Brain microvascular endothelial cell (primary cell): Measurements from ENCODE around the gene FBXL17.

Experiments used
- DNase-seq: peaks from one replicate; pipeline ENCODE4 v3.0.0-alpha.2; 2020
- H3K27ac ChIP-seq: fragments of 250-450 bp; sonication (Bioruptor Pico); 2 replicates; pipeline ENCODE4 v1.5.1; 2020; ENCODE audit warnings: mild to moderate bottlenecking, moderate library complexity
- H3K27me3 ChIP-seq: fragments of 250-450 bp; sonication (Bioruptor Pico); replicated peaks from 2 replicates; pipeline ENCODE4 v1.5.1; 2020; ENCODE audit warnings: mild to moderate bottlenecking
- H3K36me3 ChIP-seq: fragments of 250-450 bp; sonication (Bioruptor Pico); replicated peaks from 2 replicates; pipeline ENCODE4 v1.5.1; 2020; ENCODE audit warnings: mild to moderate bottlenecking
- H3K4me3 ChIP-seq: 2 replicates; pipeline ENCODE4 v1.5.1; 2011; ENCODE audit warnings: low read depth, mild to moderate bottlenecking, control low read depth, low read length, moderate library complexity
- in situ Hi-C: cut with HindIII; loops from 2 replicates; pipeline ENCODE4 v1.10.0; 2017; ENCODE audit warnings: low sequenced_read_pairs, low pct_ligation_motif_present
- TF ChIP-seq, protein P1 (sequence below): IDR thresholded peaks from 2 replicates; pipeline ENCODE4 v1.5.1; 2011; ENCODE audit warnings: low read depth, mild to moderate bottlenecking, moderate library complexity, low read length, control low read depth, inconsistent platforms; ENCODE audit errors: missing control alignments

FBXL17 gene

DNA sequence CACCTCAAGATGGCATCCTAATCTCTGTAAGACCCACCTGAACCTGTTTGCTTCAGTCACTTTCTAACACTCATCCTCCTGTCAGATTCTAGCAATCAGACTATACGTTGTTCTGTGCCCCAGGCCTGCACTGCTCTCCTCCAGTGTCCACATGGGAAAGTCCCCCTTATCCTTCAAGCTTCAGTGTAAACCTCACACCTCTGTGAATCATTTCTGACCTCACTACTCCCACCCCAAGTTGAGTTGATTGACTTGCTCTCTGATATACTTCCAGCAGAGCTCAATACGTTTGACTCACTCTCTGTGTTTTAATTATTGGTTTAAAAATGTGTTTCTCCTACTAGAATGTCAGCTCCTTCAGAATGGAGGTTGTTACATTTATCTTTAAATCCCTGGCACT lies 240.2 kb downstream of the FBXL17 start:
- no peak overlapping the region for H3K4me3 ChIP-seq
- H3K27me3 ChIP-seq = no peaks in the 10 kb centered on the region
- TF ChIP-seq, protein P1, sequence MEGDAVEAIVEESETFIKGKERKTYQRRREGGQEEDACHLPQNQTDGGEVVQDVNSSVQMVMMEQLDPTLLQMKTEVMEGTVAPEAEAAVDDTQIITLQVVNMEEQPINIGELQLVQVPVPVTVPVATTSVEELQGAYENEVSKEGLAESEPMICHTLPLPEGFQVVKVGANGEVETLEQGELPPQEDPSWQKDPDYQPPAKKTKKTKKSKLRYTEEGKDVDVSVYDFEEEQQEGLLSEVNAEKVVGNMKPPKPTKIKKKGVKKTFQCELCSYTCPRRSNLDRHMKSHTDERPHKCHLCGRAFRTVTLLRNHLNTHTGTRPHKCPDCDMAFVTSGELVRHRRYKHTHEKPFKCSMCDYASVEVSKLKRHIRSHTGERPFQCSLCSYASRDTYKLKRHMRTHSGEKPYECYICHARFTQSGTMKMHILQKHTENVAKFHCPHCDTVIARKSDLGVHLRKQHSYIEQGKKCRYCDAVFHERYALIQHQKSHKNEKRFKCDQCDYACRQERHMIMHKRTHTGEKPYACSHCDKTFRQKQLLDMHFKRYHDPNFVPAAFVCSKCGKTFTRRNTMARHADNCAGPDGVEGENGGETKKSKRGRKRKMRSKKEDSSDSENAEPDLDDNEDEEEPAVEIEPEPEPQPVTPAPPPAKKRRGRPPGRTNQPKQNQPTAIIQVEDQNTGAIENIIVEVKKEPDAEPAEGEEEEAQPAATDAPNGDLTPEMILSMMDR = no peak
- H3K27ac ChIP-seq = no peak overlapping the region
- H3K36me3 ChIP-seq = no peaks in the 10 kb centered on the region
- peak; percentile 22 for DNase-seq
- in situ Hi-C loops = no loop called here

GRCh38 chr5:108136493-108136892 lies 245.4 kb downstream of the FBXL17 start:
- no peak for DNase-seq
- TF ChIP-seq, protein P1 = no peak
- no peaks in the 10 kb centered on the region for H3K36me3 ChIP-seq
- no peak overlapping the region for H3K27ac ChIP-seq
- in situ Hi-C loops = no loop called here
- no peak overlapping the region for H3K4me3 ChIP-seq
- no peaks in the 10 kb centered on the region for H3K27me3 ChIP-seq

- Histone ChIP-seq H3K36me3 (no peaks in the 10 kb centered on the region), H3K27me3 (no peaks in the 10 kb centered on the region), H3K27ac (no peak overlapping the region), H3K4me3 (no peak overlapping the region)
- no peak for DNase-seq
- TF ChIP-seq, protein P1 = no peak
- in situ Hi-C loops = no loop called here
Measured at GRCh38 chr5:108129129-108129528, 252.8 kb downstream of the FBXL17 start.

DNA sequence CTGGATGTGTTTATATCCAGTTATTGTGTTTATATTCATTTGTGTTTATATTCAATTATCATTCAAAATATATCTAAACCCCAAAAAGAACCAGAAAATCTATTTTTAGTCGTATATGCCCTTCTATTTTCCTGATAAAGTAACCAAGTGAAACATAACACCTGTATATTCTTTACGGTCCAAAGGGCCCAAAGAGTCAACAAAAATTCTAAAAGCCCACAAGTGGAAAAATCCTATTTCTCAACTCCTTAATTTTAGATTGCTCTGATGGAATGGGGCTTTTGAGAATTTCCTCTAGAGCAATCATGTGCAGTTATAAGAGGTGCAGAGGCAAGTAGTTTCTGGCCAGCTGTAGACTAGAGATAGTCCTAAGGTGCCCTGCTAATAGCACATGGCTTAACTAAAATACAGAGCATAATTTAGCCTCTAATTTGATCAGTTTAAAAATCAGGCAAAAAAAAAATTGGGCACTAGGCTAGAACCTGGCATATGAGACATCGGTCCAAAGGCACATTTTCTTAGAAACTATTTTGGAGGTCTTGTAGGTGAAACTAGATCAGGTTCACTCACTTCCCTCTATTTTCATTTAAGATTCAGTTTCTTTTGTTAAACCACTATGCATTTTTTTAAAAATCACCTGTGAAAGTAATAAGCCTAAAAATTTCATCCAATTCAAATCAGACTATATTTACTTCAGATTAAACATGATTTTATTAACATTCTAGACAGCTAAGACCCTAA lies 256.0 kb downstream of the FBXL17 start:
- H3K27me3 ChIP-seq = no peaks in the 10 kb centered on the region
- no peak for DNase-seq
- no peak overlapping the region for H3K27ac ChIP-seq
- TF ChIP-seq, protein P1 = no peak
- no peak overlapping the region for H3K4me3 ChIP-seq
- in situ Hi-C loops = no loop called here
- no peaks in the 10 kb centered on the region for H3K36me3 ChIP-seq

DNA sequence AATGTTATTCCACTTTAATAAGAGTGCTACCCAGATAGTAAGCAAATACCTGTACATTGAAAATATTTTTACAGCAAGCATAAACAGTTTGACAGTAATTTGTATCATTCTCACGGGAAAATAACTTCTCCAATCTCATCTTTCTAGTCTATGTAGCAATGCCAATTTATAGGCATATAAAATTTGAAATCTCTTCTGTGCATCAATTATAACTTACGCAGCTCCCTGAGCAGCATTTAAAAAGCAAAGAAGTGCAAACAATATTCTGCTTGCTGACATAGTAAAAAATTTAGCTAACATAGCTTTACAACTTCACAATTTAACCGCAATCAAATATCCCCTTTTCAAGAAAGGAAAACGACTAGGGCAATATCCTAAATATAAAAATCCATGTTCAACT lies 257.3 kb downstream of the FBXL17 start:
- Histone ChIP-seq H3K27me3 (no peaks in the 10 kb centered on the region), H3K27ac (no peak overlapping the region), H3K36me3 (no peaks in the 10 kb centered on the region), H3K4me3 (no peak overlapping the region)
- TF ChIP-seq, protein P1 = no peak
- in situ Hi-C loops = no loop called here
- DNase-seq = no peak

- no peak overlapping the region for H3K27ac ChIP-seq
- in situ Hi-C loops = no loop called here
- no peaks in the 10 kb centered on the region for H3K27me3 ChIP-seq
- DNase-seq = no peak
- H3K36me3 ChIP-seq = no peaks in the 10 kb centered on the region
- H3K4me3 ChIP-seq = no peak overlapping the region
- TF ChIP-seq, protein P1 = no peak
Measured at GRCh38 chr5:108122702-108123101, 259.2 kb downstream of the FBXL17 start.
